ENCODE measurements around the gene PGAP2.

DNA sequence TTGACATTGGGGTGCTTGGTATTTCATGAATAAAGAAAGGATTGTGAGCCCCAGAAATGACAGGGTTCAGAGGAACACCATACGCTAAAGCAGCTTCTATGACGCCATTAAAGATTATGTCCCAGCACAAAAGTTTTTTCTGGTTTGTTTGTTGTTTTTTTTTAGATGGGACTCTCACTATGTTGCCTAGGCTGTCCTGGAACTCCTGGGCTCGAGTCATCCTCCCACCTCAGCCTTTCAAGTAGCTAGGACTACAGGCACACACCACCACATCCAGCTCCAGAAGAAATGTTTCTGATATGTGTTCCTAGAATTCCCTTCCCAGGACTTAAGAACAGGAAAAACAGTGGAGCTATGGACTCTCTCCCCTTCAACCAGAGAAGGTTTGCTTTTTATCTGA lies 35.0 kb downstream of the PGAP2 start:
- TF ChIP-seq, protein P1, sequence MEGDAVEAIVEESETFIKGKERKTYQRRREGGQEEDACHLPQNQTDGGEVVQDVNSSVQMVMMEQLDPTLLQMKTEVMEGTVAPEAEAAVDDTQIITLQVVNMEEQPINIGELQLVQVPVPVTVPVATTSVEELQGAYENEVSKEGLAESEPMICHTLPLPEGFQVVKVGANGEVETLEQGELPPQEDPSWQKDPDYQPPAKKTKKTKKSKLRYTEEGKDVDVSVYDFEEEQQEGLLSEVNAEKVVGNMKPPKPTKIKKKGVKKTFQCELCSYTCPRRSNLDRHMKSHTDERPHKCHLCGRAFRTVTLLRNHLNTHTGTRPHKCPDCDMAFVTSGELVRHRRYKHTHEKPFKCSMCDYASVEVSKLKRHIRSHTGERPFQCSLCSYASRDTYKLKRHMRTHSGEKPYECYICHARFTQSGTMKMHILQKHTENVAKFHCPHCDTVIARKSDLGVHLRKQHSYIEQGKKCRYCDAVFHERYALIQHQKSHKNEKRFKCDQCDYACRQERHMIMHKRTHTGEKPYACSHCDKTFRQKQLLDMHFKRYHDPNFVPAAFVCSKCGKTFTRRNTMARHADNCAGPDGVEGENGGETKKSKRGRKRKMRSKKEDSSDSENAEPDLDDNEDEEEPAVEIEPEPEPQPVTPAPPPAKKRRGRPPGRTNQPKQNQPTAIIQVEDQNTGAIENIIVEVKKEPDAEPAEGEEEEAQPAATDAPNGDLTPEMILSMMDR (optimal IDR thresholded peaks at IDR 0.05 in 1 of 3, IDR thresholded peaks at IDR 0.05 in 1 of 3, conservative IDR thresholded peaks at IDR 0.05 in 1 of 3; ENCODE audit: extremely low read depth in 1 of 3, insufficient read depth in 2 of 3, low read length in 3 of 3), result no peak
- TF ChIP-seq EZH2 (IDR thresholded peaks at IDR 0.05; ENCODE audit: low read length), result no peak
